Neural progenitor cell (in vitro differentiated cells): ENCODE data around the gene GCNA. TPM values are rescaled to one million over a fixed set of nuclear protein-coding genes. Genes with fewer than 3 reads are reported as not detected.

Source experiments
- DNase-seq: peaks from one replicate; pipeline ENCODE4 v3.0.0-alpha.2; 2016; ENCODE audit warnings: low spot score
- H2AFZ ChIP-seq: fragments of 200-600 bp; sonication (generic); replicated peaks from 2 replicates; pipeline ENCODE4 v1.6.1; 2016; ENCODE audit warnings: antibody characterized with exemption
- H3F3A ChIP-seq: fragments of 200-600 bp; sonication (generic); 2 replicates; pipeline ENCODE4 v1.6.1; 2016; ENCODE audit warnings: antibody characterized with exemption, low read depth
- H3K27ac ChIP-seq: fragments of 200-600 bp; sonication (generic); 2 replicates; pipeline ENCODE4 v1.5.1; 2016; ENCODE audit warnings: mild to moderate bottlenecking
- H3K27me3 ChIP-seq: fragments of 200-600 bp; sonication (generic); 2 replicates; pipeline ENCODE4 v1.6.1; 2016; ENCODE audit warnings: mild to moderate bottlenecking, moderate library complexity
- H3K36me3 ChIP-seq: fragments of 200-600 bp; sonication (generic); 2 replicates; pipeline ENCODE4 v1.5.1; 2016
- H3K4me1 ChIP-seq: fragments of 200-600 bp; sonication (generic); 2 replicates; pipeline ENCODE4 v1.6.1; 2016; ENCODE audit warnings: mixed run types
- H3K4me2 ChIP-seq: fragments of 200-600 bp; sonication (generic); 2 replicates; pipeline ENCODE4 v1.6.1; 2016
- H3K4me3 ChIP-seq: fragments of 200-600 bp; sonication (generic); 2 replicates; pipeline ENCODE4 v1.5.1; 2016
- H3K79me2 ChIP-seq: fragments of 200-600 bp; sonication (generic); 2 replicates; pipeline ENCODE4 v1.6.1; 2016; ENCODE audit warnings: low read depth
- H3K9ac ChIP-seq: fragments of 200-600 bp; sonication (generic); 2 replicates; pipeline ENCODE4 v1.6.1; 2016
- H3K9me3 ChIP-seq: fragments of 200-600 bp; sonication (generic); 2 replicates; pipeline ENCODE4 v1.5.1; 2016; ENCODE audit warnings: low read depth
- H4K20me1 ChIP-seq: fragments of 200-600 bp; sonication (generic); 2 replicates; pipeline ENCODE4 v1.6.1; 2016; ENCODE audit warnings: low read depth
- H3K27ac Mint-ChIP-seq: 3 replicates; pipeline ENCODE4 v1.8.0; 2021; ENCODE audit warnings: mixed read lengths
- H3K27me3 Mint-ChIP-seq: 2 replicates; pipeline ENCODE4 v1.8.0; 2022; ENCODE audit warnings: low read depth, mild to moderate bottlenecking, inconsistent platforms, moderate library complexity, mixed read lengths; ENCODE audit not compliant: insufficient read depth
- H3K36me3 Mint-ChIP-seq: 3 replicates; pipeline ENCODE4 v1.8.0; 2021; ENCODE audit warnings: mixed read lengths
- H3K4me1 Mint-ChIP-seq: 3 replicates; pipeline ENCODE4 v1.8.0; 2021; ENCODE audit warnings: mixed read lengths
- H3K4me3 Mint-ChIP-seq: 3 replicates; pipeline ENCODE4 v1.8.0; 2021; ENCODE audit warnings: mild to moderate bottlenecking, moderate library complexity, mixed read lengths
- H3K9me3 Mint-ChIP-seq: 3 replicates; pipeline ENCODE4 v1.8.0; 2020; ENCODE audit warnings: mixed read lengths
- CTCF ChIP-seq: fragments of 200-600 bp; sonication (generic); IDR thresholded peaks from 2 replicates; pipeline ENCODE4 v1.5.1; 2017; ENCODE audit warnings: antibody characterized with exemption, mild to moderate bottlenecking
- EZH2 ChIP-seq: fragments of 200-600 bp; sonication (generic); IDR thresholded peaks from 2 replicates; pipeline ENCODE4 v1.6.1; 2017; ENCODE audit warnings: antibody characterized with exemption, mild to moderate bottlenecking, moderate library complexity
- EZH2phosphoT487 ChIP-seq: fragments of 200-600 bp; sonication (generic); IDR thresholded peaks from 2 replicates; pipeline ENCODE4 v1.6.1; 2017; ENCODE audit warnings: antibody characterized with exemption
- total RNA-seq: library from RNA; depleted of rRNA; stranded (reverse); fragments of >200 nt; gene quantifications from 2 replicates; pipeline ENCODE4 v1.2.3, GENCODE V29; 2015; ENCODE audit warnings: low replicate concordance

Gene GCNA
- total RNA-seq, 1 donor from 2014 or later = 0.97 TPM

GRCh38 chrX:71629467-71629866 lies 51.2 kb downstream of the GCNA start:
- Histone ChIP-seq H3K79me2 (no peaks in the 10 kb centered on the region), H3K27me3 (no peaks in the 10 kb centered on the region), H2AFZ (no peak overlapping the region), H3K9me3 (no peaks in the 10 kb centered on the region), H3K27ac (no peak overlapping the region), H3K4me1 (no peaks in the 10 kb centered on the region), H4K20me1 (no peaks in the 10 kb centered on the region), H3K4me3 (no peak overlapping the region), H3K9ac (no peak overlapping the region), H3K36me3 (no peaks in the 10 kb centered on the region), H3K4me2 (no peak overlapping the region), H3F3A (no peaks in the 10 kb centered on the region)
- DNase-seq = no peak
- Mint-ChIP-seq H3K4me1 (no peaks in the 10 kb centered on the region), H3K27ac (no peak overlapping the region), H3K36me3 (no peaks in the 10 kb centered on the region), H3K27me3 (peaks cover 7% of the 10 kb centered on the region), H3K4me3 (no peak overlapping the region), H3K9me3 (peaks cover 6% of the 10 kb centered on the region)
- TF ChIP-seq EZH2 = no peak
- no peak for TF ChIP-seq CTCF
- no peak for TF ChIP-seq EZH2phosphoT487

DNA sequence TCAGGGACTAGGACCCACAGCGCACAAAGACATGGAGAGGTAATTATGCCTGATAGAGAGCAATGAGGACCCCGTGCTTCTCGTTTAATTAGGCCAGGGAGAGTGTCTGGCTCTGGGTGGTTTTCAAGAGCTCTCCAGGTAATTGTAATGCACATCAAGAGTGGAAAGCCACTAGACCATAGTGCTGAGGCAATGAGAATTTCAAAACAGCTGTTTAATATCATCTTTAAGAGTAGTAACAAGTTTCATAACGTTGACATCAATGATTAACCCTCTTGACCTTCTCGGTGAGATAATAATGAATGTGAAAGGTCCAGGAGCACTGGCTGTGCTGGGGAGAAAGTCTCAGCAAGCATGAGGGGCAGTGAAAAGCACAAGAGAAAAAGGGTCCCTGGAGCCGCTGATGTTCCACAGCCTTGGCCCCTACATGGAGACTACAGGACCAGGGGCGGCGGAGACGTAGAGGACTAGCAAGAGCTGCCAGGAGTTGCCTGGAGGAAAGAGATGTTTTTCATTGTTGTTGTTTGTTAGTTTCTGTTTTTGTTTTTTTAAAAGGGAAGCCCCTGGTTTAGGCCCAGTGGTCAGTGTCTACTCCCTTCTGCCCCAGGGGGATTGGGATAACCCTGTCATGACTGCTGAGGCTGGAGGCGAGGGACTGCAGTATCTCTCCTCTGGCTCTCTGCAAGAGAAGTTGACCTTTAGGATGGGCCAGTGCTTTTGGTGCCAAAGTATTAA lies 54.9 kb downstream of the GCNA start:
- Mint-ChIP-seq H3K27ac (no peak overlapping the region), H3K4me3 (no peak overlapping the region), H3K27me3 (peaks cover 7% of the 10 kb centered on the region), H3K9me3 (peaks cover 4% of the 10 kb centered on the region), H3K4me1 (no peaks in the 10 kb centered on the region), H3K36me3 (no peaks in the 10 kb centered on the region)
- no peaks in the 10 kb centered on the region for H3F3A ChIP-seq
- no peak for TF ChIP-seq EZH2
- TF ChIP-seq EZH2phosphoT487 = no peak
- TF ChIP-seq CTCF = no peak
- no peaks in the 10 kb centered on the region for H3K9me3 ChIP-seq
- no peaks in the 10 kb centered on the region for H3K79me2 ChIP-seq
- no peak overlapping the region for H3K9ac ChIP-seq
- no peaks in the 10 kb centered on the region for H3K27me3 ChIP-seq
- H3K36me3 ChIP-seq = no peaks in the 10 kb centered on the region
- DNase-seq = no peak
- no peaks in the 10 kb centered on the region for H3K4me1 ChIP-seq
- no peak overlapping the region for H2AFZ ChIP-seq
- no peaks in the 10 kb centered on the region for H4K20me1 ChIP-seq
- no peak overlapping the region for H3K27ac ChIP-seq
- no peak overlapping the region for H3K4me2 ChIP-seq
- H3K4me3 ChIP-seq = no peak overlapping the region

GRCh38 chrX:71634366-71634765 lies 56.1 kb downstream of the GCNA start:
- H3K4me1 Mint-ChIP-seq = no peaks in the 10 kb centered on the region
- Histone ChIP-seq H3K36me3 (no peaks in the 10 kb centered on the region), H3K27ac (no peak overlapping the region), H3K4me2 (no peak overlapping the region), H3K9me3 (no peaks in the 10 kb centered on the region), H3F3A (no peaks in the 10 kb centered on the region), H3K4me3 (no peak overlapping the region), H4K20me1 (no peaks in the 10 kb centered on the region), H3K9ac (no peak overlapping the region), H3K79me2 (no peaks in the 10 kb centered on the region), H2AFZ (no peak overlapping the region), H3K27me3 (no peaks in the 10 kb centered on the region), H3K4me1 (no peaks in the 10 kb centered on the region)
- peaks cover 4% of the 10 kb centered on the region for H3K9me3 Mint-ChIP-seq
- H3K4me3 Mint-ChIP-seq = no peak overlapping the region
- TF ChIP-seq EZH2 = no peak
- no peak for TF ChIP-seq EZH2phosphoT487
- TF ChIP-seq CTCF = no peak
- peaks cover 4% of the 10 kb centered on the region for H3K27me3 Mint-ChIP-seq
- no peak for DNase-seq
- no peak overlapping the region for H3K27ac Mint-ChIP-seq
- no peaks in the 10 kb centered on the region for H3K36me3 Mint-ChIP-seq
